Liver (tissue), 3 donors: ENCODE data around the gene SOX21.

Source experiments
- CTCF ChIP-seq: fragments of 150-350 bp; IDR thresholded peaks from 2 replicates; pipeline ENCODE4 v1.5.1; 2017; ENCODE audit warnings: improper control_type of control experiment, low read depth, low read length; ENCODE audit not compliant: missing input control
- EGR1 ChIP-seq, 2 donors: IDR thresholded peaks; 2 replicates each; pipeline ENCODE4 v1.6.1; 2016 to 2018; ENCODE audit warnings: antibody characterized with exemption in 2 of 2, low read depth in 2 of 2
- FOXA2 ChIP-seq: IDR thresholded peaks from 2 replicates; pipeline ENCODE4 v1.6.1; 2016; ENCODE audit warnings: antibody characterized with exemption
- JUND ChIP-seq, 2 donors: IDR thresholded peaks; 2 replicates each; pipeline ENCODE4 v1.6.1; 2016; ENCODE audit warnings: antibody characterized with exemption in 2 of 2
- MAX ChIP-seq: IDR thresholded peaks from 2 replicates; pipeline ENCODE4 v1.6.1; 2016; ENCODE audit warnings: antibody characterized with exemption
- RAD21 ChIP-seq, 2 donors: IDR thresholded peaks; 2 replicates each; pipeline ENCODE4 v1.6.1; 2016; ENCODE audit warnings: antibody characterized with exemption in 2 of 2, mild to moderate bottlenecking in 2 of 2
- RXRA ChIP-seq, 2 donors: IDR thresholded peaks; 2 replicates each; pipeline ENCODE4 v1.6.1; 2017 to 2018; ENCODE audit warnings: antibody characterized with exemption in 2 of 2, mild to moderate bottlenecking in 1 of 2
- TAF1 ChIP-seq: conservative IDR thresholded peaks from 2 replicates; pipeline ENCODE4 v1.6.1; 2016; ENCODE audit warnings: antibody characterized with exemption, mild to moderate bottlenecking
- YY1 ChIP-seq: IDR thresholded peaks from 2 replicates; pipeline ENCODE4 v1.6.1; 2016; ENCODE audit warnings: antibody characterized with exemption, mild to moderate bottlenecking
- ZBTB33 ChIP-seq: IDR thresholded peaks from 2 replicates; pipeline ENCODE4 v1.6.1; 2016; ENCODE audit warnings: antibody characterized with exemption
- donor health status: healthy.
- donor health status: healthy.

GRCh38 chr13:94712812-94713560 is 641 bp upstream of the SOX21 start:
- TF ChIP-seq CTCF (no peak), JUND (IDR thresholded peaks at IDR 0.05) (no peak), MAX (no peak), YY1 (no peak), RXRA (IDR thresholded peaks at IDR 0.05) (no peak), ZBTB33 (no peak), TAF1 (no peak), RAD21 (IDR thresholded peaks at IDR 0.05) (no peak), FOXA2 (no peak), EGR1 (IDR thresholded peaks at IDR 0.05; ENCODE audit: low read depth in 2 of 2) (no peak)
